IMR-90 (cell line): ENCODE measurements around the gene CFAP69. TPM values are rescaled to one million over a fixed set of nuclear protein-coding genes. Genes with fewer than 3 reads are reported as not detected.
A peak's percentile ranks its signal among the peaks of the same experiment; 100 is the strongest.

Source experiments
- ATAC-seq: fragments of 200-7000 bp; cut with Tn5 transposase; 2 replicates; pipeline ENCODE4 v1.9.1; 2020; ENCODE audit warnings: low read depth, mild to moderate bottlenecking, moderate library complexity
- BruUV-seq: library from RNA; stranded (reverse); fragments of 400-500 nt; replicated peaks from 2 replicates; lab custom pipeline; 2021; lab: Mats Ljungman, UMichigan
- CTCF ChIA-PET: fragments of 300-600 bp; formaldehyde crosslinking; extraction: SDS; loops from one replicate; lab custom pipeline; 2021; ENCODE audit warnings: antibody characterized with exemption; lab: Yijun Ruan, JAX
- POLR2A ChIA-PET: fragments of 300-600 bp; sonication (Branson Sonifier 250); formaldehyde crosslinking; loops from one replicate; lab custom pipeline; 2022; ENCODE audit warnings: antibody characterized with exemption; ENCODE audit not compliant: unreplicated experiment; lab: Charles Lee
- DNase-seq: peaks from one replicate; pipeline ENCODE4 v3.0.0; 2013
- H2AFZ ChIP-seq: replicated peaks from 2 replicates; pipeline ENCODE3; 2013; ENCODE audit warnings: low read length, mild to moderate bottlenecking; ENCODE audit not compliant: poor library complexity
- H2AK5ac ChIP-seq: 2 replicates; pipeline ENCODE4 v1.6.1; 2013; ENCODE audit warnings: low read depth, low read length, inconsistent platforms
- H2AK9ac ChIP-seq: replicated peaks from 2 replicates; pipeline ENCODE3; 2013; ENCODE audit warnings: mild to moderate bottlenecking, low read depth, low read length, moderate library complexity; ENCODE audit not compliant: poor library complexity
- H2BK120ac ChIP-seq: 2 replicates; pipeline ENCODE4 v1.6.1; 2013; ENCODE audit warnings: low read depth, low read length, inconsistent platforms
- H2BK15ac ChIP-seq: 3 replicates; pipeline ENCODE4 v1.6.1; 2013; ENCODE audit warnings: low read depth, low read length, inconsistent platforms
- H2BK20ac ChIP-seq: 2 replicates; pipeline ENCODE4 v1.6.1; 2013; ENCODE audit warnings: low read depth, mild to moderate bottlenecking, inconsistent platforms, low read length, moderate library complexity
- H2BK5ac ChIP-seq: 2 replicates; pipeline ENCODE4 v1.6.1; 2013; ENCODE audit warnings: mild to moderate bottlenecking, low read depth, low read length, inconsistent platforms; ENCODE audit not compliant: poor library complexity, severe bottlenecking
- H3K14ac ChIP-seq: replicated peaks from 2 replicates; pipeline ENCODE4 v1.6.1; 2013; ENCODE audit warnings: low read depth, low read length, inconsistent platforms
- H3K18ac ChIP-seq: 2 replicates; pipeline ENCODE4 v1.6.1; 2013; ENCODE audit warnings: low read depth, low read length, control low read depth
- H3K23ac ChIP-seq: 2 replicates; pipeline ENCODE4 v1.6.1; 2013; ENCODE audit warnings: low read depth, low read length, inconsistent platforms
- H3K27ac ChIP-seq: 2 replicates; pipeline ENCODE4 v1.5.1; 2013; ENCODE audit warnings: mild to moderate bottlenecking, control low read depth, low read length; ENCODE audit not compliant: insufficient read depth
- H3K27me3 ChIP-seq: 2 replicates; pipeline ENCODE4 v1.6.1; 2013; ENCODE audit warnings: low read length; ENCODE audit not compliant: control insufficient read depth, insufficient read depth
- H3K36me3 ChIP-seq: 2 replicates; pipeline ENCODE4 v1.6.1; 2013; ENCODE audit warnings: low read length, mixed read lengths; ENCODE audit not compliant: control insufficient read depth, insufficient read depth
- H3K4ac ChIP-seq: 2 replicates; pipeline ENCODE4 v1.6.1; 2013; ENCODE audit warnings: low read depth, low read length, inconsistent platforms
- H3K4me1 ChIP-seq: 2 replicates; pipeline ENCODE4 v1.6.1; 2013; ENCODE audit warnings: low read length, mixed read lengths; ENCODE audit not compliant: control insufficient read depth, insufficient read depth
- H3K4me2 ChIP-seq: 2 replicates; pipeline ENCODE4 v1.6.1; 2013; ENCODE audit warnings: low read depth, mild to moderate bottlenecking, control low read depth, low read length, moderate library complexity
- H3K4me3 ChIP-seq: 2 replicates; pipeline ENCODE4 v1.5.1; 2013; ENCODE audit warnings: low read depth, mild to moderate bottlenecking, control low read depth, low read length, moderate library complexity; ENCODE audit not compliant: insufficient read depth
- H3K56ac ChIP-seq: 2 replicates; pipeline ENCODE4 v1.6.1; 2013; ENCODE audit warnings: low read length, inconsistent platforms; ENCODE audit not compliant: insufficient read depth; ENCODE audit errors: extremely low read depth
- H3K79me1 ChIP-seq, 2 experiments: 2 replicates each; pipeline ENCODE4 v1.6.1; 2013; ENCODE audit warnings: low read length in 2 of 2, inconsistent platforms in 1 of 2, low read depth in 1 of 2
- H3K9ac ChIP-seq: 2 replicates; pipeline ENCODE4 v1.6.1; 2013; ENCODE audit warnings: low read depth, low read length, control low read depth
- H3K9me1 ChIP-seq: 2 replicates; pipeline ENCODE4 v1.6.1; 2013; ENCODE audit warnings: low read length, inconsistent platforms; ENCODE audit not compliant: insufficient read depth
- H3K9me3 ChIP-seq: 2 replicates; pipeline ENCODE4 v1.6.1; 2013; ENCODE audit warnings: low read length; ENCODE audit not compliant: control insufficient read depth, insufficient read depth
- H4K20me1 ChIP-seq: 2 replicates; pipeline ENCODE4 v1.6.1; 2013; ENCODE audit warnings: low read length, inconsistent platforms; ENCODE audit not compliant: insufficient read depth
- H4K5ac ChIP-seq: 2 replicates; pipeline ENCODE4 v1.6.1; 2013; ENCODE audit warnings: mild to moderate bottlenecking, low read depth, low read length, control low read depth
- H4K8ac ChIP-seq, 2 experiments: 2 replicates each; pipeline ENCODE4 v1.6.1; 2013; ENCODE audit warnings: low read depth in 2 of 2, low read length in 2 of 2, control low read depth in 1 of 2, inconsistent platforms in 1 of 2
- H4K91ac ChIP-seq: 2 replicates; pipeline ENCODE4 v1.6.1; 2013; ENCODE audit warnings: low read depth, low read length, inconsistent platforms; ENCODE audit not compliant: insufficient read depth
- CHD1 ChIP-seq: IDR thresholded peaks from 2 replicates; pipeline ENCODE4 v1.6.1; 2012; ENCODE audit warnings: low read depth, low read length, improper control_type of control experiment
- FOS ChIP-seq: fragments of 150-350 bp; IDR thresholded peaks from 2 replicates; pipeline ENCODE4 v1.6.1; 2016; ENCODE audit warnings: low read depth, low read length
- MXI1 ChIP-seq: IDR thresholded peaks from 2 replicates; pipeline ENCODE4 v1.6.1; 2012; ENCODE audit warnings: low read depth, mild to moderate bottlenecking, low read length, moderate library complexity, borderline replicate concordance
- POLR2A ChIP-seq: IDR thresholded peaks from 2 replicates; pipeline ENCODE4 v1.6.1; 2012; ENCODE audit warnings: mild to moderate bottlenecking, low read depth, low read length
- RAD21 ChIP-seq: IDR thresholded peaks from 2 replicates; pipeline ENCODE4 v1.6.1; 2012; ENCODE audit warnings: low read length, improper control_type of control experiment
- RFX5 ChIP-seq: IDR thresholded peaks from 2 replicates; pipeline ENCODE4 v1.8.0; 2012; ENCODE audit warnings: low read depth, mild to moderate bottlenecking, low read length, moderate library complexity
- WGBS, 2 experiments: methylation state at CpG; one replicate each; pipeline versions ENCODE4 v1.1.5 to v1.1.7; 2013; ENCODE audit warnings: missing lambda C conversion rate in 2 of 2; ENCODE audit not compliant: insufficient read length in 1 of 2; ENCODE audit errors: extremely low coverage in 2 of 2; 5-methylcytosine and 5-hydroxymethylcytosine counted together
- dilution Hi-C: fragments of 300-500 bp; cut with HindIII; formaldehyde crosslinking; loops from one replicate; pipeline ENCODE4 v1.14.3; 2018; ENCODE audit warnings: low sequenced_read_pairs; ENCODE audit not compliant: unreplicated experiment
- in situ Hi-C: fragments of 300-500 bp; cut with MboI; formaldehyde crosslinking; loops from 3 replicates; pipeline ENCODE4 v1.14.3; 2019; ENCODE audit warnings: low sequenced_read_pairs, inconsistent platforms, mixed read lengths
- intact Hi-C: fragments of 100-400 bp; cut with micrococcal nuclease; formaldehyde crosslinking; loops from 2 replicates; pipeline ENCODE4 v1.10.0; 2022
- polyA plus RNA-seq, 3 experiments: library from polyadenylated mRNA; depleted of rRNA; stranded (reverse); fragments of >200 nt; gene quantifications; 2 replicates each; pipeline ENCODE4 v1.2.3, GENCODE V29; 2012; ENCODE audit warnings: low replicate concordance in 1 of 3
- total RNA-seq: library from RNA; depleted of rRNA; stranded (reverse); fragments of >200 nt; gene quantifications from 2 replicates; pipeline ENCODE4 v1.2.3, GENCODE V29; 2012
- TF ChIP-seq, protein P1 (sequence below): conservative IDR thresholded peaks from 2 replicates; pipeline ENCODE4 v1.5.1; 2012; ENCODE audit warnings: mild to moderate bottlenecking, low read depth, low read length, improper control_type of control experiment
- TF ChIP-seq, protein P2 (sequence below): fragments of 150-350 bp; IDR thresholded peaks from 2 replicates; pipeline ENCODE4 v1.6.1; 2016; ENCODE audit warnings: low read depth, mild to moderate bottlenecking, low read length, moderate library complexity, borderline replicate concordance

CFAP69 gene
- total and polyA plus RNA-seq, 2 of the 4 experiments (the other 2 are of a cell fraction) = 0.72 to 0.86 TPM

DNA sequence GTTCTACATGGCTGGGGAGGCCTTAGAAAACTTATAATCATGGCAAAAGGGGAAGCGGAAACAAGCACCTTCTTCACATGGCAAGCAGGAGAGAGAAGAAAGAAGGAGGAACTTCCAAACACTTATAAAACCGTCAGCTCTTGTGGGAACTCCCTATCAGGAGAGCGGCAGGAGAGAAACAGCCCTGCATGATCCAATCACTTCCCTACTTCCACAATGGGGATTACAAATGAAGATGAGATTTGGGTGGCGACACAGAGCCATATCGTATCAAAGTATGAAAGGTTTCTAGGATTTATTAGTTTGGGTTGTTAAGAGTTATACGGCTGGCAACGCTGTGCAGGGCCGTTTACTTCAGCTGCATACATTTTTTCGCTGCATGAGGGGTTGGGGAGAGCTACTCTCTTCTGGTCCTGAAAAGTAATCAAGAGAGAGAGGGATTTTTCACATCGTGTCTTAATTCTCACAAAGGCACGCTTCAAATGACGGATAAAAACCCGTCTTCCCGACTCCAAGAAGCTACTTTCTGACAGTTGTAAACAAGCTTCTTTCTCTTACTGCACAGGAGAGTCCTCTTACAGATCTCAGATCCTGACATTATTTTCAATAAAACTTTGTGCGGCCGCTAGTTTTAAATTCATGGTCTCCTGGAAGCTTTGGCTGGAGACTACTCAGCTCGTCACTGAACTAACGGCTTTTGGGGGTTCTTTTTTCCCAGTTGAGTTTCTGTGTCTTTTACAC, 100.8 kb downstream of the CFAP69 start:
- no peaks in the 10 kb centered on the region for H3K27me3 ChIP-seq
- BruUV-seq = no TSS peak
- H3K36me3 ChIP-seq = no peaks in the 10 kb centered on the region
- H2BK20ac ChIP-seq = no peak overlapping the region; the same call in 1 of the 2 replicates
- H3K27ac ChIP-seq = peak overlapping the region; percentile 43
- WGBS, 2 experiments = 0% methylated on average over 4 of the region's 18 CpGs; no CpG with 5 or more reads in 1 of the 2 experiments
- DNase-seq = peak; percentile 42
- H3K9me3 ChIP-seq = no peaks in the 10 kb centered on the region
- H3K14ac ChIP-seq = peak overlapping the region; percentile 88
- peak overlapping the region; percentile 89 for H3K9ac ChIP-seq
- H2AK9ac ChIP-seq = peak overlapping the region; percentile 21
- dilution Hi-C loops (no loop called here), in situ Hi-C loops (no loop called here), intact Hi-C loops (loop anchor here (1.0 kb wide), 1 partner anchor 58 kb away; the partner anchor contains the start of gene CLDN12)
- H2BK5ac ChIP-seq = peak overlapping the region; percentile 73
- H3K4me2 ChIP-seq = peak overlapping the region; percentile 86
- peak overlapping the region; percentile 79 for H4K5ac ChIP-seq
- peak overlapping the region; percentile 77 for H4K91ac ChIP-seq
- peak overlapping the region; percentile 90 for H3K56ac ChIP-seq
- peak overlapping the region; percentile 71 for H3K4ac ChIP-seq
- peak overlapping the region; percentile 81 for H3K23ac ChIP-seq
- ATAC-seq = peak; percentile 46
- peak overlapping the region; percentile 89 for H3K4me3 ChIP-seq
- no peak overlapping the region for H2AK5ac ChIP-seq
- ChIA-PET CTCF (interaction anchor here (1.0 to 1.5 kb wide), 4 partner anchors 11 to 82 kb away, joined by 3 to 5 read pairs (median 4); no protein-coding TSS in a partner anchor), POLR2A (interaction anchor here (0.5 to 0.6 kb wide), 2 partner anchors 14 to 82 kb away, joined by 3 to 17 read pairs; no protein-coding TSS in a partner anchor)
- peak overlapping the region; percentile 87 to 97 for H4K8ac ChIP-seq
- H3K9me1 ChIP-seq = peaks cover 3% of the 10 kb centered on the region; the same call in 1 of the 2 replicates
- peaks cover 10 to 22% of the 10 kb centered on the region in 2 experiments; a peak in 3 of 4 replicates for H3K79me1 ChIP-seq
- no peak for TF ChIP-seq POLR2A
- TF ChIP-seq, protein P1, sequence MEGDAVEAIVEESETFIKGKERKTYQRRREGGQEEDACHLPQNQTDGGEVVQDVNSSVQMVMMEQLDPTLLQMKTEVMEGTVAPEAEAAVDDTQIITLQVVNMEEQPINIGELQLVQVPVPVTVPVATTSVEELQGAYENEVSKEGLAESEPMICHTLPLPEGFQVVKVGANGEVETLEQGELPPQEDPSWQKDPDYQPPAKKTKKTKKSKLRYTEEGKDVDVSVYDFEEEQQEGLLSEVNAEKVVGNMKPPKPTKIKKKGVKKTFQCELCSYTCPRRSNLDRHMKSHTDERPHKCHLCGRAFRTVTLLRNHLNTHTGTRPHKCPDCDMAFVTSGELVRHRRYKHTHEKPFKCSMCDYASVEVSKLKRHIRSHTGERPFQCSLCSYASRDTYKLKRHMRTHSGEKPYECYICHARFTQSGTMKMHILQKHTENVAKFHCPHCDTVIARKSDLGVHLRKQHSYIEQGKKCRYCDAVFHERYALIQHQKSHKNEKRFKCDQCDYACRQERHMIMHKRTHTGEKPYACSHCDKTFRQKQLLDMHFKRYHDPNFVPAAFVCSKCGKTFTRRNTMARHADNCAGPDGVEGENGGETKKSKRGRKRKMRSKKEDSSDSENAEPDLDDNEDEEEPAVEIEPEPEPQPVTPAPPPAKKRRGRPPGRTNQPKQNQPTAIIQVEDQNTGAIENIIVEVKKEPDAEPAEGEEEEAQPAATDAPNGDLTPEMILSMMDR = no peak
- no peak for TF ChIP-seq CHD1
- no peak for TF ChIP-seq MXI1
- TF ChIP-seq RFX5 = no peak
- TF ChIP-seq FOS = no peak
- TF ChIP-seq, protein P2, sequence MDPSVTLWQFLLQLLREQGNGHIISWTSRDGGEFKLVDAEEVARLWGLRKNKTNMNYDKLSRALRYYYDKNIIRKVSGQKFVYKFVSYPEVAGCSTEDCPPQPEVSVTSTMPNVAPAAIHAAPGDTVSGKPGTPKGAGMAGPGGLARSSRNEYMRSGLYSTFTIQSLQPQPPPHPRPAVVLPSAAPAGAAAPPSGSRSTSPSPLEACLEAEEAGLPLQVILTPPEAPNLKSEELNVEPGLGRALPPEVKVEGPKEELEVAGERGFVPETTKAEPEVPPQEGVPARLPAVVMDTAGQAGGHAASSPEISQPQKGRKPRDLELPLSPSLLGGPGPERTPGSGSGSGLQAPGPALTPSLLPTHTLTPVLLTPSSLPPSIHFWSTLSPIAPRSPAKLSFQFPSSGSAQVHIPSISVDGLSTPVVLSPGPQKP = no peak
- TF ChIP-seq RAD21 = no peak
- no peaks in the 10 kb centered on the region; the same call in 1 of the 2 replicates for H3K4me1 ChIP-seq
- H3K18ac ChIP-seq = peak overlapping the region; percentile 5; the same call in 1 of the 2 replicates
- H4K20me1 ChIP-seq = no peaks in the 10 kb centered on the region
- peak overlapping the region; percentile 13; the same call in 1 of the 2 replicates for H2BK120ac ChIP-seq
- peak overlapping the region; percentile 96 for H2AFZ ChIP-seq
- no peak overlapping the region for H2BK15ac ChIP-seq
